GM21360 (cell line): ENCODE results near the gene UBE2L3.
"Not testable (repeated sequence)": the region's sequence is repeated elsewhere in the genome, so short reads cannot be mapped to it uniquely, and the experiment has no call there.

ENCODE experiments used
- ATAC-seq: cut with Tn5 transposase; IDR thresholded peaks from one replicate; pipeline ENCODE4 v1.9.1; 2021; ENCODE audit warnings: mild to moderate bottlenecking, moderate library complexity; ENCODE audit not compliant: unreplicated experiment

The UBE2L3 gene

DNA sequence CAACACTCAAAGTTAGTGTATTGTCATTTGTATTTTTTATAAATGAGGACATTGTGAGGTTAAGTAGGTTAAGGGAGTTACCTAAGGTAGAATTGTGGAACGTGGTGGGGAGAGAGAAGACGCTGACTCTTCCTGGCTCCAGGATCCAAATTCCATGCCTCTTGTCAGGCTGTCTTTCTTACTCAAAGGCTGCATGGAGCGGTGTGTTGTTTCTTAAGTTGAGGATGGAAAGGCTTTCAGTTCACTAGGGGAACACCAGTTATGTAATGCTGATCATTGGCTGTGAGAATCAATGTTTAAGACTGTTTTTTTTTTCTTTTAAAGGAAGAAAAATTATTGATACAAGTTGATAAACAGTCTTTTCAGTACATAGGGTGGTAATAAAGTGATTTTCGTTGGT is 2.9 kb downstream of the UBE2L3 start:
- ATAC-seq: no peak

- ATAC-seq: no peak
These were observed 4.2 kb downstream of the UBE2L3 start for GRCh38 chr22:21571679-21572078.

- no peak for ATAC-seq
These were observed 5.8 kb downstream of the UBE2L3 start for GRCh38 chr22:21573293-21573734.

- no peak for ATAC-seq
These were observed 6.4 kb downstream of the UBE2L3 start for GRCh38 chr22:21573750-21574494.

- no peak for ATAC-seq
These were observed 11.9 kb downstream of the UBE2L3 start for GRCh38 chr22:21579474-21579851.

DNA sequence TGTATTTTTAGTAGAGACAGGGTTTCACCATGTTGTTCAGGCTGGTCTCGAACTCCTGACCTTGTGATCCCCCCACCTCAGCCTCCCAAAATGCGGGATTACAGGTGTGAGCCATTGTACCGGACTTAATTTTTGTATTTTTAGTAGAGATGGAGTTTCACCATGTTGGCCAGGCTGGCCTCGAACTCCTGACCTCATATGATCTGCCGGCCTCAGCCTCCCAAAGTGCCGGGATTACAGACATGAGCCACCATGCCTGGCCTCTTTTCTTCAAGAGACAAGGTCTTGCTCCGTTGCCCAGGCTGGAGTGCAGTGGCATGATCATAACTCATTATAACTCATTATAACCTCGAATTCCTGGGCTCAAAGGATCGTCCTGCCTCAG is 13.1 kb downstream of the UBE2L3 start:
- not testable (repeated sequence) for ATAC-seq

- ATAC-seq: not testable (repeated sequence)
These were observed 13.6 kb downstream of the UBE2L3 start for GRCh38 chr22:21581009-21581713.

- no peak for ATAC-seq
These were observed 15.6 kb downstream of the UBE2L3 start for GRCh38 chr22:21582801-21583740.

DNA sequence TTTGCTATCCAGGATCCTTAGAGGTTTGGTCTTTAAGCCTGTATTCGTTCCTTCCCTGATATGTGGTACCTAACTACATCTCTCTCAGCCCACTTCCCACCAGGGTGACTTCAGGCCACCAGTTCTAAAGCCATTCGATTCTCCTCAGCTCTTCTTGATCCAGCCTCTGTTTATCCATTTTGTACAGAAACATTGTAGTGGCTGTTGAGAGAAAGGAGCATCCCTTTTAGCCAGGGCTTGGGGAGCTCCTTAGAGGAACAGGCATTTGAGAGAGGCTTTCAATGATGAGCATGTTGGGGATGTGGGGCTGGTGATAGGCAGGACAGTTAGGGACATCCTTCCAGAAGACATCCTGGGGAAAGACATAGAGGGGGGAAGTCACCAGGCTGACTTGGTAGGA is 17.9 kb downstream of the UBE2L3 start:
- ATAC-seq: no peak

DNA sequence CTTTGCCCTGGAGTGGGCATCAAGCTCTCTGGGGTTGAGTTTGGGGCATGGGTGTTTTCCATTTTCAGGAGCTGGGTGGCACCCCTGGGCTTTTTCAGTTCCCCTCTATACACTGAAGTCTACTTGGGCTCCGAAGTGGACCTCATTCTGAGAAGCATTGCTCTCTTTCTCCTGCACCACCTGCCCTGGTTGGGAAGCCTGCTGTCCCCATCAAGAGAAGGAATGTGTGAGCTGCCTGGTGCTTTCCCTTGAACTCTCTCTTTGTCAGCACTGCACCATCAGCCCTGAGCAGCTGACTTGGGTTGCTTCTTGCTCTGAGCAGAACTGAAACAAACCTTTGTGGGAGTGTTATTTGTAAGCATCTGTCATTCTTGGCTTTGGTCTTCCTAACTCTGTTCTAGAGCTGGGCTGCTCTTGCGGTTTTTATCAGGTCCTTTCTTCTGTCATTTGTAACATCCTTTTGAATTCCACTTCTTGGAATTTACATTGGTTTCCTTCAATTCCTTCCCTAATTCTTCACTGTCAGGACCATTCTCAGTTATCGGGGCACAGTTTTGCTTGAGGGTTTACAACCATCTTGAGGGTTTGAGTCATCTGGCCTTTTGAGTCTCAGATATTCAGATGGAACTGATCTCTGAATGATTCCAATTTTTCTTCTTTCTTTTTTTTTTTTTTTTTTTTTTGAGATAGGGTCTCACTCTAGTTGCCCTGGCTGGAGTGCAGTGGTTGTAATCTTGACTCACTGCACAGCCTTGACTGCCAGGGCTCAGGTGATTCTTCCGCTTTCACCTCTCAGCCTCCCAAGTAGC is 20.5 kb downstream of the UBE2L3 start:
- no peak for ATAC-seq

GRCh38 chr22:21589396-21589795 is 21.9 kb downstream of the UBE2L3 start:
- ATAC-seq: no peak

DNA sequence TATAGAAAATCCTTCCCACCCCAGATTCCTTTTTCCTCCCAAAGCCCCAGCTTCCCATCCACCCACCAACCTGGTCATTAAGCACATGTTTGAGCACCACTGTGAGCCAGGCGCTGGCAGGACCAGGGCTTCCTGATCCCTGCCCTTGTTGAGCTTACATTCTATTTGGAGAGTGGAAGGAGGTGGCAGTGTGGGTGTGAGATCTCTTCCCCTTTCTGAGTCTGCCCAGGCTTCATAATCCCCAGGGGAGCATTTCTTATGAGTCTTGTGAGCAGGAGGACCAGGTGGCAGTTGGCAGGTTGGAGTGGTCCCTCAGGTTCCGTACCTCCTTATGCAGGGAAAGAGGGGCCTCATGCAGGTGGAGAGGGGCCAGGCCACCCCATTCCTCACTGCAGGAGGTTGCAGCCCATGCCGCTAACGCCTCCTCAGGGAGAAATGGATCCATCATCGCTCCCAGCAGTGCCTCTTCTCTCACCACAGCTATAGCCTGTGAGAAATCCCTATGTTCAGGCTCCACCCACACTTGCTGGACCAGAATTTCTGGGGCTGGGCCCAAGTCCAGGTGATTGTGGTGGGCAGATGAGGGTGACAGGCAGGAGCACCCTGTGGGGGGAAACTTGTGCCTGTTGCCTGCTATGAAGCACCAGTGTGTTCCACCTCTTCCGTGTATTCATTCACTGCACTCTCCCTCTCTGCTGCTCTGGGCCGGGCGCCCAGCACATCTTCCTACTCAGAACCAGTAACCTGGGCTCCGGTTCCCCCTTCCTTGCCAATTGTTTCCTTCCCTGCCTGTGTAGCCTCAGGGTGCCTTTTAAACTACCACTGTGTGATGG is 23.5 kb downstream of the UBE2L3 start:
- ATAC-seq: no peak

DNA sequence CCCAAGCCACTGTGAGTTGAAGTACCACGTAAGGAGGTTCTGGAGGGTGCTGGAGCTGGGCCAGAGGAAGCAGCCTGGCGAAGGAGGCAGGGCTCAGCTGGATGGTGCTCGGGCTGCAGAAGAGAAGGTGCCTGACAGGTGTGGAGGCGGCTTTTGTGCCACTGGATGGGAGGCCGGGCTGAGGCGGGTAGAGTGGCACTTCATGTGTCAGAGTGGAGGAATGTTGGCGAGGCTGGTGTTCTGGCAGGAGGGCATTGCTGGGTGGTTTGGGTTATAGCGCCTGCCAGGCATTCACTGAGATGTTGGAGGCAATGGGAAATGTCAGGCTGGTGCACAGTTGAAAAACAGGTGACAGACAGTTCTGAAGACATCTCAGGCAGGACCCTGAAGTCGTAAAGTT is 24.2 kb downstream of the UBE2L3 start:
- no peak for ATAC-seq

GRCh38 chr22:21592422-21592821 is 24.9 kb downstream of the UBE2L3 start:
- no peak for ATAC-seq

DNA sequence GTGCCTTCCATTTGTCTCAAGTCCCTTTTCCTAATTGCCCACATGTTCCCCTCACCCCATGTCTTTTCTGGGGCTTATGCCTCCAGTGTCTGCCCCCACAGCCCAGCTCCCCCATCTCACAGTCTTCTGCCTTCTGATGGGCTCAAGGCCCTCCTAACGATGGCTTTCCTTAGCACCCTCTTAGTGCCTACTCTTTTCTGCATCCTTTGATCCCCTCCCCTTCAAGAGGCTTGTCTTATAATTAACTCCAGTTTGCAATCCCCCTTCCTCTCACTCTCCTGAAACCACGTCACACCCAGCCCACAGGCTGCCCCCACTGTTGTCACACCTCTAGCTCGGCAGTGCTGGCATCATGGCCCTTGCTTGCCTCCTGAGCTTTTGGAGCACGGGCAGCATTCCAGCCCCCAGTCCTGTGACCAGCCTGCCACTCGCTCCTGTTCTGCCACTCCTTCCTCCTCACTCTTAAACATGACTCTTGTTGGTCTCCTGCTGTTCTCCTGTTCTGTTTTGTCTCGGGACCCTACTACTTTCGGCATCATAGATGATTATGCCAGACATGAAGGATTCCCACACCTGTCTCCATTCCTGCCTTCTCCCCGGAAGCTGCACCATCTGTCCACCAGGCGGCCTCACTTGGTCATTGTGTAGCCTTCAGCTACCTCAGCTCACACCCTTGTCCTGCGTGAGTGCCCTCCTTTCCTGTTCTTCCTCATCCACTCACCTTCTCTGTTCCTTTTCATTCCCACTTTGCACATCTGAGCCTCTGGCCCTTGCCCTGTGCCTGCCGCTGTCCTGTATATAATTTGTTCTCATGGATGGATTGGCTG is 26.1 kb downstream of the UBE2L3 start:
- no peak for ATAC-seq

- ATAC-seq: no peak
These were observed 27.4 kb downstream of the UBE2L3 start for GRCh38 chr22:21594865-21595452.

GRCh38 chr22:21596356-21597135 is 29.0 kb downstream of the UBE2L3 start:
- ATAC-seq: not testable (repeated sequence)

- ATAC-seq: no peak
These were observed 30.8 kb downstream of the UBE2L3 start for GRCh38 chr22:21598302-21598701.
